ENCODE results near the gene CLGN.

The CLGN gene

GRCh38 chr4:140373328-140374129 lies 53.9 kb downstream of the CLGN start, which contains the start of gene SCOC:
SCOC (plus strand) TSS chr4:140373646; CDS start chr4:140379171, 5,525 bp downstream.
- peak; percentile 93 for DNase-seq

GRCh38 chr4:140372751-140373327 lies 54.6 kb downstream of the CLGN start:
- DNase-seq: peak; percentile 7

- no peak for DNase-seq
Observed at GRCh38 chr4:140368686-140369085, 58.8 kb downstream of the CLGN start.

- DNase-seq: no peak
Observed at GRCh38 chr4:140367738-140368137, 59.7 kb downstream of the CLGN start.

GRCh38 chr4:140363558-140363957 lies 63.9 kb downstream of the CLGN start:
- DNase-seq: no peak

GRCh38 chr4:140363051-140363450 lies 64.4 kb downstream of the CLGN start:
- DNase-seq: no peak

GRCh38 chr4:140361099-140361498 lies 66.3 kb downstream of the CLGN start:
- no peak for DNase-seq

GRCh38 chr4:140359562-140360427 lies 67.7 kb downstream of the CLGN start:
- peak; percentile 48 for DNase-seq

- no peak for DNase-seq
Observed at GRCh38 chr4:140358281-140358680, 69.2 kb downstream of the CLGN start.

GRCh38 chr4:140357868-140358267 lies 69.6 kb downstream of the CLGN start:
- DNase-seq: no peak

GRCh38 chr4:140355288-140355687 lies 72.2 kb downstream of the CLGN start:
- DNase-seq: no peak

- DNase-seq: no peak
Observed at GRCh38 chr4:140353786-140354185, 73.7 kb downstream of the CLGN start.

GRCh38 chr4:140351093-140352075 lies 76.1 kb downstream of the CLGN start:
- no peak for DNase-seq

GRCh38 chr4:140349816-140350215 lies 77.6 kb downstream of the CLGN start:
- DNase-seq: no peak

- no peak for DNase-seq
Observed at GRCh38 chr4:140346136-140346535, 81.3 kb downstream of the CLGN start.

- no peak for DNase-seq
Observed at GRCh38 chr4:140344621-140345020, 82.8 kb downstream of the CLGN start.

GRCh38 chr4:140344101-140344500 lies 83.3 kb downstream of the CLGN start:
- DNase-seq: no peak

GRCh38 chr4:140343303-140343702 lies 84.1 kb downstream of the CLGN start:
- DNase-seq: no peak

- no peak for DNase-seq
Observed at GRCh38 chr4:140342620-140343019, 84.8 kb downstream of the CLGN start.

Measured in activated effector memory CD4-positive, alpha-beta T cell treated with Interleukin-2 at 50 U/mL for 16 hours (primary cell).